ENCODE results near the gene GRID1. TPM values are rescaled to one million over a fixed set of nuclear protein-coding genes. Genes with fewer than 3 reads are reported as not detected.

GRID1 gene
- total RNA-seq, 1 experiment from 2014 or later, result not detected

DNA sequence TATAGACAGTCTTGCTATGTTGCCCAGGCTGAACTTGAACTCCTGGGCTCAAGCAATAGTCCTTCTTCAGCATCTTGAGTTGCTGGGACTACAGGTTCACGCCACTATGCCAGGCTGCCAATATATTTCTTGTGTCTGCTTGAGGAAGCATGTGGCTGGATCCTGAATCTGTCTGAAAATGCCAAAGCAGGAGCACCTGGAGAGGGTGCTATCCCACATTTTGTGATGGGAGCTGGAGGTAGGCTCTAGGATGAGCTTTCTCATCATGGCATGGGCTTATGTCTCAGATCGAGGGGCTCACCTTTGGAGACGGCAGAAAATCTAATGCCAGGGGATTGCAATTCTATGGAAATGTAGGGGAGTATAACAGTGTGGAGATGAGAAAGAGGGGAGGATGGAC lies 744.2 kb downstream of the GRID1 start:
- no peaks in the 10 kb centered on the region for H3K9me3 ChIP-seq (ENCODE audit: insufficient read depth, low read depth)
- 0 out of 2 replicates have a peak, but pooled peaks cover 6% of the 10 kb centered on the region for H3K4me1 ChIP-seq (replicated peaks; ENCODE audit: insufficient read depth)
- ChIA-PET POLR2A (ENCODE audit: unreplicated experiment) (no interaction called here), CTCF (no interaction called here)
- H3K4me2 ChIP-seq, result no peak overlapping the region
- H2AFZ ChIP-seq, result no peak overlapping the region
- no peaks in the 10 kb centered on the region for H3K9me2 ChIP-seq (ENCODE audit: insufficient read depth)
- H3K36me3 ChIP-seq (ENCODE audit: low read depth), result no peaks in the 10 kb centered on the region
- H3F3A ChIP-seq (ENCODE audit: insufficient read depth, low read depth), result no peaks in the 10 kb centered on the region
- H3K27ac ChIP-seq, result no peak overlapping the region
- no peak overlapping the region for H3K4me3 ChIP-seq
- TF ChIP-seq, protein P1, sequence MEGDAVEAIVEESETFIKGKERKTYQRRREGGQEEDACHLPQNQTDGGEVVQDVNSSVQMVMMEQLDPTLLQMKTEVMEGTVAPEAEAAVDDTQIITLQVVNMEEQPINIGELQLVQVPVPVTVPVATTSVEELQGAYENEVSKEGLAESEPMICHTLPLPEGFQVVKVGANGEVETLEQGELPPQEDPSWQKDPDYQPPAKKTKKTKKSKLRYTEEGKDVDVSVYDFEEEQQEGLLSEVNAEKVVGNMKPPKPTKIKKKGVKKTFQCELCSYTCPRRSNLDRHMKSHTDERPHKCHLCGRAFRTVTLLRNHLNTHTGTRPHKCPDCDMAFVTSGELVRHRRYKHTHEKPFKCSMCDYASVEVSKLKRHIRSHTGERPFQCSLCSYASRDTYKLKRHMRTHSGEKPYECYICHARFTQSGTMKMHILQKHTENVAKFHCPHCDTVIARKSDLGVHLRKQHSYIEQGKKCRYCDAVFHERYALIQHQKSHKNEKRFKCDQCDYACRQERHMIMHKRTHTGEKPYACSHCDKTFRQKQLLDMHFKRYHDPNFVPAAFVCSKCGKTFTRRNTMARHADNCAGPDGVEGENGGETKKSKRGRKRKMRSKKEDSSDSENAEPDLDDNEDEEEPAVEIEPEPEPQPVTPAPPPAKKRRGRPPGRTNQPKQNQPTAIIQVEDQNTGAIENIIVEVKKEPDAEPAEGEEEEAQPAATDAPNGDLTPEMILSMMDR (conservative IDR thresholded peaks at IDR 0.05), result no peak
- TF ChIP-seq EZH2 (IDR thresholded peaks at IDR 0.05; ENCODE audit: low read depth), result no peak
- no peak for DNase-seq
- no peaks in the 10 kb centered on the region for H4K20me1 ChIP-seq (ENCODE audit: insufficient read depth)
- BruUV-seq (replicated peaks), result no TSS peak
- H3K79me2 ChIP-seq (ENCODE audit: low read depth), result no peaks in the 10 kb centered on the region
- intact Hi-C loops (cut with micrococcal nuclease; ENCODE audit: unreplicated experiment), result no loop called here
- no peaks in the 10 kb centered on the region for H3K27me3 ChIP-seq (ENCODE audit: insufficient read depth, low read depth)

- Histone ChIP-seq H3K4me3 (no peak overlapping the region), H3K4me2 (no peak overlapping the region), H3K9me3 (ENCODE audit: insufficient read depth, low read depth) (no peaks in the 10 kb centered on the region), H3K27ac (no peak overlapping the region), H3K4me1 (replicated peaks; ENCODE audit: insufficient read depth) (0 out of 2 replicates have a peak, but pooled peaks cover 6% of the 10 kb centered on the region), H4K20me1 (ENCODE audit: insufficient read depth) (no peaks in the 10 kb centered on the region), H3K27me3 (ENCODE audit: insufficient read depth, low read depth) (no peaks in the 10 kb centered on the region), H3F3A (ENCODE audit: insufficient read depth, low read depth) (no peaks in the 10 kb centered on the region), H3K79me2 (ENCODE audit: low read depth) (no peaks in the 10 kb centered on the region), H2AFZ (no peak overlapping the region), H3K9me2 (ENCODE audit: insufficient read depth) (no peaks in the 10 kb centered on the region), H3K36me3 (ENCODE audit: low read depth) (no peaks in the 10 kb centered on the region)
- TF ChIP-seq, protein P1 (conservative IDR thresholded peaks at IDR 0.05), result no peak
- TF ChIP-seq EZH2 (IDR thresholded peaks at IDR 0.05; ENCODE audit: low read depth), result no peak
- CTCF ChIA-PET, result no interaction called here
- DNase-seq, result peak in 1 of 2 experiments; percentile 65
- BruUV-seq (replicated peaks), result no TSS peak
- POLR2A ChIA-PET (ENCODE audit: unreplicated experiment), result no interaction called here
- intact Hi-C loops (cut with micrococcal nuclease; ENCODE audit: unreplicated experiment), result no loop called here
Measured at GRCh38 chr10:85621562-85621961, 745.0 kb downstream of the GRID1 start.

- ChIA-PET CTCF (no interaction called here), POLR2A (ENCODE audit: unreplicated experiment) (no interaction called here)
- Histone ChIP-seq H3K27ac (no peak overlapping the region), H3K4me1 (replicated peaks; ENCODE audit: insufficient read depth) (0 out of 2 replicates have a peak, but pooled peaks cover 6% of the 10 kb centered on the region), H3K9me2 (ENCODE audit: insufficient read depth) (no peaks in the 10 kb centered on the region), H3K9me3 (ENCODE audit: insufficient read depth, low read depth) (no peaks in the 10 kb centered on the region), H3K4me2 (no peak overlapping the region), H3K79me2 (ENCODE audit: low read depth) (no peaks in the 10 kb centered on the region), H3K27me3 (ENCODE audit: insufficient read depth, low read depth) (no peaks in the 10 kb centered on the region), H3K36me3 (ENCODE audit: low read depth) (no peaks in the 10 kb centered on the region), H3F3A (ENCODE audit: insufficient read depth, low read depth) (no peaks in the 10 kb centered on the region), H4K20me1 (ENCODE audit: insufficient read depth) (no peaks in the 10 kb centered on the region), H2AFZ (no peak overlapping the region), H3K4me3 (no peak overlapping the region)
- no peak for DNase-seq
- intact Hi-C loops (cut with micrococcal nuclease; ENCODE audit: unreplicated experiment), result no loop called here
- no peak for TF ChIP-seq EZH2 (IDR thresholded peaks at IDR 0.05; ENCODE audit: low read depth)
- TF ChIP-seq, protein P1 (conservative IDR thresholded peaks at IDR 0.05), result no peak
- no TSS peak for BruUV-seq (replicated peaks)
Measured at GRCh38 chr10:85620807-85621206, 745.8 kb downstream of the GRID1 start.
